ENCODE data around the gene SH2D1A. TPM values are rescaled to one million over a fixed set of nuclear protein-coding genes. Genes with fewer than 3 reads are reported as not detected.

Gene SH2D1A
- total and polyA plus RNA-seq, 2 donors (not counting 3 experiments of a cell fraction or from before 2014, with no cell fraction given): not detected

DNA sequence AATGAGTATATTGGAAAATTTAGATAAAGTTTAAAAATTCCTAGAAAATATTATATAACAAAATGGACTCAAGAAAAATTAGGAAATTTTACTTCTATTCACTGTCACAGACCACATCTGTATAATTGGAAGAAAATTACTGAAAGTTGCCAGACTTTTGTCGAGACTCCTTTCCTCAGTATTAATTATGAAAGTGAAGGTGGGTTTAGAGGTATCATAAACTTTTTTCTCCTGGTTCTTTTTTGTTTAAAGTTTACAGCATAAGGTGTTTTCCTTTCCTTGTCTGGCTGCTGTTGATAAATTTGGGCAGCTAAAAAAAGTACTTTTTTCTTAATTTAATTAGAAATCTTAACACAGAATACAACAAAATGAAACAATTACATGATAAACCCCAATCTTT is 20.6 kb upstream of the SH2D1A start:
- Histone ChIP-seq H4K20me1 (replicated peaks; ENCODE audit: control insufficient read depth, extremely low read depth, insufficient read depth, low read length) (no peaks in the 10 kb centered on the region), H3K27me3 (ENCODE audit: control insufficient read depth in 2 of 2, insufficient read depth in 2 of 2, low read length in 2 of 2) (no peaks in the 10 kb centered on the region), H3K4me3 (replicated peaks in 1 of 3; ENCODE audit: insufficient read depth in 1 of 3, low read depth in 1 of 3, low read length in 3 of 3) (no peak overlapping the region), H2AFZ (ENCODE audit: low read depth, low read length) (no peak overlapping the region), H3K36me3 (ENCODE audit: control insufficient read depth in 2 of 2, extremely low read depth in 1 of 2, insufficient read depth in 2 of 2, low read length in 2 of 2) (no peaks in the 10 kb centered on the region), H3K9me1 (replicated peaks; ENCODE audit: control insufficient read depth, extremely low read depth, insufficient read depth, low read length) (no peaks in the 10 kb centered on the region), H3K9me3 (replicated peaks; ENCODE audit: control insufficient read depth, insufficient read depth, low read length) (no peaks in the 10 kb centered on the region), H3K79me2 (ENCODE audit: control insufficient read depth, insufficient read depth, low read length) (no peaks in the 10 kb centered on the region), H3K4me1 (ENCODE audit: control insufficient read depth, extremely low read depth, insufficient read depth, low read length) (no peaks in the 10 kb centered on the region), H3K4me2 (ENCODE audit: insufficient read depth, low read length) (no peak overlapping the region), H3K27ac (ENCODE audit: insufficient read depth, low read depth, low read length) (no peak overlapping the region), H3K9ac (replicated peaks; ENCODE audit: extremely low read depth, insufficient read depth, low read length) (no peak overlapping the region)
- BruUV-seq (replicated peaks): no TSS peak
- POLR2A ChIA-PET: no interaction called here
- intact Hi-C loops (cut with micrococcal nuclease): no loop called here
- dilution Hi-C loops (cut with MboI; ENCODE audit: extremely low pct_ligation_motif_present, low sequenced_read_pairs): no loop called here
- CTCF ChIA-PET: no interaction called here
- no peak for FAIRE-seq
- no peak for DNase-seq (ENCODE audit: low read depth, low spot score)
- no peak for TF ChIP-seq POLR2AphosphoS5 (IDR thresholded peaks at IDR 0.05; ENCODE audit: insufficient read depth, low read depth, low read length)
- TF ChIP-seq, protein P1, sequence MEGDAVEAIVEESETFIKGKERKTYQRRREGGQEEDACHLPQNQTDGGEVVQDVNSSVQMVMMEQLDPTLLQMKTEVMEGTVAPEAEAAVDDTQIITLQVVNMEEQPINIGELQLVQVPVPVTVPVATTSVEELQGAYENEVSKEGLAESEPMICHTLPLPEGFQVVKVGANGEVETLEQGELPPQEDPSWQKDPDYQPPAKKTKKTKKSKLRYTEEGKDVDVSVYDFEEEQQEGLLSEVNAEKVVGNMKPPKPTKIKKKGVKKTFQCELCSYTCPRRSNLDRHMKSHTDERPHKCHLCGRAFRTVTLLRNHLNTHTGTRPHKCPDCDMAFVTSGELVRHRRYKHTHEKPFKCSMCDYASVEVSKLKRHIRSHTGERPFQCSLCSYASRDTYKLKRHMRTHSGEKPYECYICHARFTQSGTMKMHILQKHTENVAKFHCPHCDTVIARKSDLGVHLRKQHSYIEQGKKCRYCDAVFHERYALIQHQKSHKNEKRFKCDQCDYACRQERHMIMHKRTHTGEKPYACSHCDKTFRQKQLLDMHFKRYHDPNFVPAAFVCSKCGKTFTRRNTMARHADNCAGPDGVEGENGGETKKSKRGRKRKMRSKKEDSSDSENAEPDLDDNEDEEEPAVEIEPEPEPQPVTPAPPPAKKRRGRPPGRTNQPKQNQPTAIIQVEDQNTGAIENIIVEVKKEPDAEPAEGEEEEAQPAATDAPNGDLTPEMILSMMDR (IDR thresholded peaks at IDR 0.05; ENCODE audit: extremely low read depth in 1 of 2, insufficient read depth in 1 of 2, low read depth in 1 of 2, low read length in 2 of 2): no peak
- no peak for TF ChIP-seq GATA2 (IDR thresholded peaks at IDR 0.05; ENCODE audit: insufficient read depth, insufficient read length, low read depth, low read length)
- TF ChIP-seq JUN (IDR thresholded peaks at IDR 0.05; ENCODE audit: borderline replicate concordance, insufficient read depth, insufficient read length, low read depth): no peak
- TF ChIP-seq MYC (IDR thresholded peaks at IDR 0.05; ENCODE audit: low read depth, low read length): no peak
- no peak for TF ChIP-seq POLR2A (IDR thresholded peaks at IDR 0.05; ENCODE audit: low read depth, low read length)
- TF ChIP-seq EZH2 (IDR thresholded peaks at IDR 0.05; ENCODE audit: borderline replicate concordance, low read depth, low read length, severe bottlenecking): no peak
- no peak for TF ChIP-seq FOS (IDR thresholded peaks at IDR 0.05; ENCODE audit: borderline replicate concordance, insufficient read depth, low read length)
- TF ChIP-seq, protein P2, sequence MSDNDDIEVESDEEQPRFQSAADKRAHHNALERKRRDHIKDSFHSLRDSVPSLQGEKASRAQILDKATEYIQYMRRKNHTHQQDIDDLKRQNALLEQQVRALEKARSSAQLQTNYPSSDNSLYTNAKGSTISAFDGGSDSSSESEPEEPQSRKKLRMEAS (IDR thresholded peaks at IDR 0.05; ENCODE audit: insufficient read depth, insufficient read length): no peak

All from endothelial cell of umbilical vein (primary cell).